ENCODE data around the gene SRP9.

SRP9 gene, protein sequence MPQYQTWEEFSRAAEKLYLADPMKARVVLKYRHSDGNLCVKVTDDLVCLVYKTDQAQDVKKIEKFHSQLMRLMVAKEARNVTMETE

GRCh38 chr1:225777583-225778336 is at the start of gene SRP9:
Gene SRP9, plus strand, starts transcription at chr1:225777826. Its CDS starts 115 bp downstream, at chr1:225777941.
- DNase-seq (ENCODE audit: low read depth): peak; percentile 98

DNA sequence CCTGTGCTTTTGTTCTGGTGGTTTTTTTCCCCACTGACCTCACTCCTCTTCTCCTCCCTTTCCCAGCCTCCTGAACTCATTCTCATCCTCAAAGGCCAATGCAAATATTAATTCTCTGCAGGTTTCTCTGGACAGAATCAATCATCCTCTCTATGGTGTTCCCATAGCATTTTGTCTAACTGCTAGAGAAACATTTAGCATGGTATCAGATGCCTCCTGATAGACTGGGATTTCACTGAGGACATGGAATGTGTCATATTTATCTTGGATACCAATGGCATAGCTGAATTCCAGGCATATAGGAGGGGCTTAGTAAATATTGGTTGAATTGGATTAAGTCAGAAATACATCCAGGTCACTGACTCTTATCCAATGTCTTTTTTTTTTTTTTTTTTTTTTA is 46.1 kb upstream of the SRP9 start:
- peak; percentile 45 for DNase-seq (ENCODE audit: low read depth)

DNA sequence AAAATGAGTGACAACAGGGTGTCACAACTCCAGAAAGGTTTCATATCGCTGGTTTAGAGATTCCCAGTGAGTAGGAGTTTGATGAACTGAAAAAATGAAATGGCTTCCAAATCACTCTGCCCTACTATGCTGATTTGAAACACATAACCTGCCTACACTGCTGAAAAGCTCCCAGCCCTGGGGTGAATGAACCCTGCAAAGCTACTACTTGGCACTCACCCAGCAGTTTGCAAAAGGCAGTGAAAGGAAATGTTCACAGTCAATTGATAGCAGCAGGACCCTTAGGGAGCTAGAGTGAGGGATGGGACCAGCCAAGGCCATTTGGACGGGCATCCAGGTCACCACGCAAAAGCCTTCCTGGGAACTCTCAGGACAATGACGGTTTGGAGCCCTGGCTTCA is 44.4 kb upstream of the SRP9 start:
- no peak for DNase-seq (ENCODE audit: low read depth)

- DNase-seq (ENCODE audit: low read depth): peak; percentile 98
Measured at GRCh38 chr1:225735252-225736149, 42.1 kb upstream of the SRP9 start.

DNA sequence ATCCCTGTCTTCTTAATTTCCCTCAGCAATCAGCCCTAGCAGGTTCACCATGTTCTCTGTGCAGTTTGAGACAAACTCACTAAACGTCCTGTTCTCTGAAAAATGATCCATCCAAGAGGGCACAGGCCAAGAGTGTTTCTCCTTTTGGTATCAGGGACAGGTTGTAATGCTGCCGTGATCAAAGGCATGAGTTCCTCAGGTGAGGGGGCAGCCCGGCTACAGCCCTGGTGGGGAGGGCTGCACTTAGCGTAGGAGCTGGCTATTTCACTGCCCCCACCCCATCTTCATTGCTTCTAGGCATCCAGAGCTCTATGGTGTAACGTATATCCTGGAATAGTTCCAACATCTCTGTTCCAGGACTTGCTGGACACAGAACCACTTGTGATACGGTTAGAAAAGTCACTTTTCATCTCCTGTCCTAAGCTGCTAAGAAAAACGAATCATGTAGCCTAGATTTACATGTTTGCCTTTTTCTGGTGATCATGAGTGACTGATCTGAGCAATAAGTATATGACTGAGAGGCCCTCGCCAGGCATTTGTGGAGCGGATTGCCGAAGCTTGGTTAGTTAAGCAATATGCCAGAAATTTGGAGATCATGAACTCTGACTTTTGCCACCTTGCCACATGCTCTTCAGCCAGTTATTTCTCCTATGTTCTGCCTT is 41.1 kb upstream of the SRP9 start:
- no peak for DNase-seq (ENCODE audit: low read depth)

DNA sequence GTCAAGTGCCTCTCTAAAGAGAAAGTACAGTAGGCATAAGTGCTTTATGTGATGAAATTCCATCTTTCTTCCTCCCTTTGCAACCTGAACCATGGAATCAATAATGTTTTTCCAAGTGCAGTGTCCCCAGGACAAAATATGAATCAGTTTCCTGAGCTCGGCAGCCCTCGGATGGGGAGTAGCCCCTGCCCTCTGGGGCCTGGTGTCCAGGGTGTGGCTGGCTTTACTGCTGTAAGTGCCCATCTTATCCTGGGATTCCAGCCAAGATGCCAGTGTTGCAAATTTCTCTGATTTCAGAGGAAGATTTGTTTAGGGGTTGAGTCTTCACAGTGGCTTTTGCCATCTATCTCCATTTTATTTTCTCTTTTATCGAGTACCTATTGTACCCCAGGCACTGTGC is 40.5 kb upstream of the SRP9 start:
- DNase-seq (ENCODE audit: low read depth): peak; percentile 29

DNA sequence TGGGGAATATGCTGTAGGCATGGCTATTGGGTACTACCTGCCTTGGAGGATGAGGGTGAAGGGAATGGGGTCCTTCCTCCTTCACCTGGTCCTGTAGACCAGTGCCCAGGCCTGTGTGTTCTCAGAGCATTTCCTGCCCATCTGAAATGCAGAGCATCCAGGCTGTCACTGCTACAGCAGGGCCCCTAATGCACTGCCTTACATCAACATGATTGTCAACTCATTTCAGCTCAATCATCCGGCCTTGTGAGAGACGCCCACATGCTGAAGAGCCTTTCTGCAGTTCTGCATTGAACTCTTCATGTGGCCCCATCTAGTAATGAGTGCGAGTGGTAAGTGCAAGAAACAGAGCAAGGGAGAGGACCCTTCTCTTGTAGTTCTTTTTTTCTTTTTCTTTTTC is 39.8 kb upstream of the SRP9 start:
- DNase-seq (ENCODE audit: low read depth): no peak

DNA sequence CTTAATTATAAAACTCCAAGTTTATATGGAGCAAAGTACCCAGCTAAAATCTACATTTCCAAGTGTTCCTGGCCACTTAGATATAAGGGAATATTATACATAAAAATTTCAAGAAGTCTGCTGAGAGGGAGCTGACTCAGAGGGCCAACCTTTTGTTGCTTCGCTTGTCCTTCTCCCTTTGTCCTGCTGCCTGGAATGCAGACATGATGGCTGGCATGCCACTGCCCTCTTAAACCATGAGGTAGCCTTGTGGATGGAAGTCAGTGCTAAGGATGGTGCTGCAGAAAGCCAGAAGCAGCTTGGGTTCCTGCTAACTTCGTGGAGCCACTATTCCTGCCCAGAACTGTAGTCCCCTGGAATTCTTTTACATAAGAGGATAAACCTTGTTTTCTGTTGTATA is 38.9 kb upstream of the SRP9 start:
- DNase-seq (ENCODE audit: low read depth): no peak

- no peak for DNase-seq (ENCODE audit: low read depth)
Measured at GRCh38 chr1:225739542-225740107, 38.0 kb upstream of the SRP9 start.

DNA sequence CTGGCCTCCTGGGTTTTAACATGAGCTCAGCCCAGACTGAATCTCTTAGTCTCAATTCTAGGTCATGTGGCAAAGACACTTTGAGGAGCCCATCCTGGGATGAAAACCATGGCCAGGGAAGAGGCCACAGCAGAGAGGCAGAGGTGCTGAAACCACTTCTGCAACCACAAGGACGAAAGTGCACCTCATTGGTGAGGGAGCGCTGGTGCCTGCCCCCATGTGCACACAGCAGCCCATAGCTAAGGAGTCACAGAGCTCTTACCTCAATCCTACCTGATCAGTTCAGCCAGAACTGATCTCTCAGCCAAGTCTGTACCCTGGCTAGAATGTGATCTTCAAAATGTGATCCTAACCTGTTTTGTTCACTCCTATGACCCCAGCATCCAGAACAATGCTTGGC is 32.9 kb upstream of the SRP9 start:
- DNase-seq (ENCODE audit: low read depth): no peak

- no peak for DNase-seq (ENCODE audit: low read depth)
Measured at GRCh38 chr1:225745273-225745672, 32.4 kb upstream of the SRP9 start.

DNA sequence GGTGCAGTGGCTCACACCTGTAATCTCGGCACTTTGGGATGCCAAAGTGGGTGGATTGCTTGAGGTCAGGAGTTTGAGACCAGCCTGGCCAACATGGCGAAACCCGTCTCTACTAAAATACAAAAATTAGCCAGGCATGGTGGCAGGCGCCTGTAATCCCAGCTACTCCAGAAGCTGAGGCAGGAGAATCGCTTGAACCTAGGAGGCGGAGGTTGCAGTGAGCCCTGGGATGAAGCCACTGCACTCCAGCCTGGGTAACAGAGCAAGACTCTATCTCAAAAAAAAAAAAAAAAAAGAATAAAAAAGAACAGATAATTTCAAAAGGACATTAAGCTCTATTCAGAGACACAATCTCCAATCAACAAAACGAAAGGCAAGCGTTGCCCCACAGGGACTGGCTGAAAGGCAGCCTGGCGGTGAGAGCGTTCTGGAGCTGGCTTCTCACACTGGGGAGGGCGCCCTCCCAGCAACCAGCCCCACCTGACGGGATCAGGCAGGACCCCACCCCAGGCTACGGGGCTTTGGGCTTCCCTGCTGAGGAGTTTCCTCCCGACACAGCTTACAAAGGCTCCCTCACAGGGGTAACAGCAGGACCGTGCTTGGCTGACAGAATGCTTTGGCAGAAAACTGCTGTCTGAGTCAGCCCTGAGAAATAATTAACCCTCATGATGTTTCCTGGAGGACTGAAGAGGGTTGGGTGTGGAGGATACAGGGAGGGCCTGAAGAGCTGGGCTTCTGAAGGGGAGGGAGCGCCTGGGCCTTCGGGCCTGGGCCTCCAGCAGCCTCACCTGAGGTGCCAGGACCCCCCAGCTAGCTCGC is 31.1 kb upstream of the SRP9 start:
- DNase-seq (ENCODE audit: low read depth): peak; percentile 92

DNA sequence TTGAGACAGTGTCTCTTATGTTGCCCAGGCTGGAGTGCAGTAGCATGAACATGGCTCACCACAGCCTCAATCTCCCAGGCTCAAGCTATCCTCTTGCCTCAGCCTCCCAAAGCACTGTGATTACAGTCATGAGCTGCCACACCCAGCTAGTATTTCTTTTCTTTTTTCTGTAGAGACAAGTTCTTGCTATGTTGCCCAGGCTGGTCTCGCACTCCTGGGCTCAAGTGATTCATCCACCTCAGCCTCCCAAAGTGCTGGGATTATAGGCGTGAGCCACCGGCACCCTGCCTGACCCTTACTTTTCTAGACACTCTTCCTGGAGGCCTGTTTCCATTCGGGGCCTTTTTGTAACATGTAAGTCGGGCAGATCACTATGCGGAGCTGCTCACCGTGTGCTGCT is 30.1 kb upstream of the SRP9 start:
- peak; percentile 61 for DNase-seq (ENCODE audit: low read depth)

DNA sequence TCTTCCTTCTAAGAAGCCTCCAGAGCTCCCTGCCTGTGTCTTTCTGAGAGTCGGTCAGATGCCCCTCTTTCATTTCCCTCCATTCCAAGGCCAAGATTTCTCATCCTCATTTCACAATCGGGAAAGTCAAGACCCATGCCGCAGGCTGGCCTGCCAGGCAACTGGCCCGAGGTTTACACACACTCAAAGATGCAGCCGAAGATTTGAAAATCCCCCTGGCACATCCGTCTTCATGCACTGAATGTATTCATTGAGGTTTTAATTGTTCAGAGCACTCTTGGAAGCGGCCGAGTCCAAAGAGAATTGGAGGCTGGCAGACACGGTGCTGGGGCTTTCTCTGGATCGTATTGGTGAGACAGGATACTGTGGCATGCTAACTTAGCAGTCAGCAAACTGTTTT is 29.1 kb upstream of the SRP9 start:
- DNase-seq (ENCODE audit: low read depth): no peak

- no peak for DNase-seq (ENCODE audit: low read depth)
Measured at GRCh38 chr1:225749706-225750105, 27.9 kb upstream of the SRP9 start.

- no peak for DNase-seq (ENCODE audit: low read depth)
Measured at GRCh38 chr1:225750420-225750819, 27.2 kb upstream of the SRP9 start.

DNA sequence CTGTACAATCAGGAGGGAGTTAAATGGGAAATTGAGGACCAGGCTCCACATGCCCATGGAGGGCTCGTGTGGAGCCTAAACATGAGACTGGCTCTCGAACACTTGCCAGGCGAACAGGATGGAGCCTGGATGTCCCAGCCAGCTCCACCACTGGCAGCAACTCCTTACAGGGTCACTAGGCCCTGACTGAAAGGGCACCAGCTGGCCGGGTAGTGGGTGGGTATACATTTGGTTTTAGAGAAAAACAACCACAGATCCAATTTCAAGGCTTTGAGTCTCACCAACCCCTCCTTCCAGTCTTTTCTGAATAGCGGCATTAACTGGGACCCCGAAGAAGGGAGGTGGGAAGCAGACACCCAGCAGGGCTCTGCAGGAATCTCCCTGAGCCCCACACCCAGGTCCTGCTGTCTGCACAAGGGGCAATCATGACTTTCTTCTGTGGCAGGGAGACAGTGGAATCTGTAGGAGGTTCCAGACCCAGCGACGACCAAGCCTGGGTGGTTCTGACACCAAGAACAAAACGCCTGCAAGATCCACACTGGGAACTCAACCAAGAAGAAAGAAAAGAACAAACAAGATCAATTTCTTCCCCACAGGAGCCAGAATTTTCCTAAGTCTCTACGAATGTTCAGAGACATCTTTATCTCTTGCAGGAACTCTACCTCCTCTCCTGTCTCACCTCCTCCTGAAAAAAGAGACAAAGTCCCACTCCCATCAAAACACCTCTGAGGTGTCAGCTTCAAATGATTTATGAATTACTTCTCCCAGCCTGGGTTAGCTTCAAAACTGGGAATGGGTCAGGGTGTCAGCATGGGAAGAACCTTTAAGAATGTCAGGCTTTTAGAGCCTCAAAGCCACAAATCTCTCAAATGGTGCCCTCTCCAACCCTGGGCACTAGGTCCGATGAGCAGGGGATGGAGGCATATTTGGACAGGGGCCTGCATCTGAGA is 26.5 kb upstream of the SRP9 start:
- DNase-seq (ENCODE audit: low read depth): no peak

GRCh38 chr1:225752245-225752644 is 25.4 kb upstream of the SRP9 start:
- no peak for DNase-seq (ENCODE audit: low read depth)

- DNase-seq (ENCODE audit: low read depth): peak; percentile 90
Measured at GRCh38 chr1:225754940-225755641, 22.5 kb upstream of the SRP9 start.

Data from EH (cell line).